Measurements from ENCODE around the gene YJU2. TPM values are rescaled to one million over a fixed set of nuclear protein-coding genes. Genes with fewer than 3 reads are reported as not detected.
A peak's percentile ranks its signal among the peaks of the same experiment; 100 is the strongest.

The YJU2 gene
- total and polyA plus RNA-seq, 2 of the 13 experiments (the other 11 are each of a cell fraction or from before 2014, with no cell fraction given): 9.3 to 17.9 TPM

- TF ChIP-seq ZNF280D (CRISPR knock-in tag; IDR thresholded peaks at IDR 0.05): 0 out of 2 replicates have a peak, but pooled peaks have one; percentile 63
- peak; percentile 41; the same call in 1 of the 2 replicates for TF ChIP-seq ELF1 (CRISPR knock-in tag; IDR thresholded peaks at IDR 0.05)
- TF ChIP-seq ZNF687 (CRISPR knock-in tag; IDR thresholded peaks at IDR 0.05): peak; percentile 58; the same call in 1 of the 2 replicates
- 0 out of 2 replicates have a peak, but pooled peaks have one; percentile 47 for TF ChIP-seq ZNF335 (CRISPR knock-in tag; IDR thresholded peaks at IDR 0.05)
- TF ChIP-seq PRDM4 (CRISPR knock-in tag; IDR thresholded peaks at IDR 0.05; ENCODE audit: borderline replicate concordance): no peak
- TF ChIP-seq ZNF598 (CRISPR knock-in tag; IDR thresholded peaks at IDR 0.05; ENCODE audit: borderline replicate concordance): 0 out of 2 replicates have a peak, but pooled peaks have one; percentile 20
- no peak for TF ChIP-seq REL (CRISPR knock-in tag; conservative IDR thresholded peaks at IDR 0.05)
- no peak for TF ChIP-seq ZNF274 (CRISPR knock-in tag; IDR thresholded peaks at IDR 0.05)
- peak; percentile 52; the same call in 1 of the 2 replicates for TF ChIP-seq YEATS4 (CRISPR knock-in tag; IDR thresholded peaks at IDR 0.05; ENCODE audit: borderline replicate concordance)
- TF ChIP-seq NR2F6 (IDR thresholded peaks at IDR 0.05): peak; percentile 60
- TF ChIP-seq NR2F6 (CRISPR knock-in tag; IDR thresholded peaks at IDR 0.05): peak; percentile 79
- TF ChIP-seq ZFY (CRISPR knock-in tag; IDR thresholded peaks at IDR 0.05): peak; percentile 32; the same call in 1 of the 2 replicates
- no peak for TF ChIP-seq ZNF234 (CRISPR knock-in tag; conservative IDR thresholded peaks at IDR 0.05)
- peak; percentile 77 for TF ChIP-seq SAP130 (CRISPR knock-in tag; IDR thresholded peaks at IDR 0.05; ENCODE audit: low read depth)
- TF ChIP-seq ZNF256 (CRISPR knock-in tag; conservative IDR thresholded peaks at IDR 0.05): peak; percentile 54; the same call in 1 of the 2 replicates
- TF ChIP-seq HOXA7 (CRISPR knock-in tag; IDR thresholded peaks at IDR 0.05): no peak
- peak; percentile 73; the same call in 1 of the 2 replicates for TF ChIP-seq POGK (CRISPR knock-in tag; conservative IDR thresholded peaks at IDR 0.05)
- 0 out of 2 replicates have a peak, but pooled peaks have one; percentile 31 for TF ChIP-seq FOXP1 (IDR thresholded peaks at IDR 0.05)
- peak; percentile 88 for TF ChIP-seq FOXP1 (CRISPR knock-in tag; IDR thresholded peaks at IDR 0.05)
These were observed 12.6 kb upstream of the YJU2 start (continued) for GRCh38 chr19:4234142-4234861.
